ENCODE data around the gene LHX6. TPM values are rescaled to one million over a fixed set of nuclear protein-coding genes. Genes with fewer than 3 reads are reported as not detected.

LHX6 gene
- total and polyA plus RNA-seq, 2 of the 8 experiments (the other 6 are each of a cell fraction or from before 2014, with no cell fraction given), result 0.92 to 1.2 TPM

- no peak for TF ChIP-seq CHD7 (IDR thresholded peaks at IDR 0.05; ENCODE audit: insufficient replicate concordance, low read length)
These were observed 31.3 kb downstream of the LHX6 start (continued) for GRCh38 chr9:122197426-122197825.
